Stomach (tissue), 9 donors: ENCODE results near the gene FBXL19. TPM values are rescaled to one million over a fixed set of nuclear protein-coding genes. Genes with fewer than 3 reads are reported as not detected.

Experiments used
- DNase-seq, 2 donors: peaks; one replicate each; pipeline versions ENCODE4 v3.0.0 to v3.0.0-alpha.2; 2013 to 2019
- H3K27ac ChIP-seq, 5 donors: fragments of 200-600 bp in 4 of 5; sonication (generic) in 4 of 5; one replicate each; pipeline ENCODE4 v1.5.1; 2013 to 2019; ENCODE audit warnings: mild to moderate bottlenecking in 1 of 5, moderate library complexity in 1 of 5
- H3K27me3 ChIP-seq, 3 donors: fragments of 200-600 bp; sonication (generic); one replicate each; pipeline ENCODE4 v1.5.1; 2017 to 2019; ENCODE audit warnings: mixed run types in 1 of 3
- H3K36me3 ChIP-seq, 4 donors: fragments of 200-600 bp; sonication (generic); 1 replicate in 3 of 4; 2 replicates in 1 of 4; pipeline ENCODE4 v1.5.1; 2016 to 2019
- H3K4me1 ChIP-seq, 4 donors: fragments of 200-600 bp; sonication (generic); one replicate each; pipeline ENCODE4 v1.5.1; 2016 to 2019
- H3K4me3 ChIP-seq, 4 donors: fragments of 200-600 bp; sonication (generic) in 3 of 4; one replicate each; pipeline ENCODE4 v1.5.1; 2016 to 2019; ENCODE audit warnings: mild to moderate bottlenecking in 1 of 4
- H3K9me3 ChIP-seq, 4 donors: fragments of 200-600 bp; sonication (generic); one replicate each; pipeline ENCODE4 v1.5.1; 2016 to 2019
- EP300 ChIP-seq: sonication (generic); formaldehyde crosslinking; IDR thresholded peaks from one replicate; pipeline ENCODE4 v1.6.1; 2017; ENCODE audit warnings: antibody characterized with exemption
- POLR2A ChIP-seq, 4 donors: fragments of 450-650 bp; IDR thresholded peaks; one replicate each; pipeline ENCODE4 v1.6.1; 2016; ENCODE audit warnings: antibody characterized with exemption in 4 of 4, control low read depth in 2 of 4, mild to moderate bottlenecking in 1 of 4, moderate library complexity in 1 of 4
- POLR2AphosphoS5 ChIP-seq, 3 donors: sonication (generic); formaldehyde crosslinking; IDR thresholded peaks; one replicate each; pipeline ENCODE4 v1.6.1; 2016; ENCODE audit warnings: antibody characterized with exemption in 3 of 3
- WGBS, 5 donors: extraction: QIAGEN DNeasy Blood & Tissue Kit in 3 of 5; methylation state at CpG; one replicate each; pipeline versions ENCODE4 v1.1.5 to v1.1.7; 2013 to 2018; 5-methylcytosine and 5-hydroxymethylcytosine counted together
- intact Hi-C: fragments of 100-400 bp; cut with DNase I; formaldehyde crosslinking; loops from one replicate; pipeline ENCODE4 v1.15.1; 2023; ENCODE audit warnings: low total_unique reads
- polyA plus RNA-seq, 3 donors: library from polyadenylated mRNA; stranded (reverse); fragments of 200-250 nt; gene quantifications; one replicate each; pipeline ENCODE4 v1.2.3, GENCODE V29; 2013
- total RNA-seq, 5 donors: library from RNA; depleted of rRNA; stranded (reverse); fragments of >200 nt; gene quantifications; one replicate each; pipeline versions ENCODE4 v1.1.0 to v1.2.3, GENCODE V29; 2014 to 2016
- TF ChIP-seq, protein P1 (sequence below), 7 experiments: fragments of 450-650 bp in 4 of 7; fragments of 200-600 bp in 3 of 7; sonication (generic) in 3 of 7; IDR thresholded peaks; one replicate each; pipeline ENCODE4 v1.5.1; 2016 to 2019; ENCODE audit warnings: antibody characterized with exemption in 7 of 7, control low read depth in 2 of 7, mild to moderate bottlenecking in 1 of 7
- donor health status: healthy with polysubstance abuse.
- donor health status: Bipolar disorder and iron deficiency.
- donor health status: healthy.

Gene FBXL19
- total and polyA plus RNA-seq, 8 donors: 5.8 to 252 (median 9.5) TPM

DNA sequence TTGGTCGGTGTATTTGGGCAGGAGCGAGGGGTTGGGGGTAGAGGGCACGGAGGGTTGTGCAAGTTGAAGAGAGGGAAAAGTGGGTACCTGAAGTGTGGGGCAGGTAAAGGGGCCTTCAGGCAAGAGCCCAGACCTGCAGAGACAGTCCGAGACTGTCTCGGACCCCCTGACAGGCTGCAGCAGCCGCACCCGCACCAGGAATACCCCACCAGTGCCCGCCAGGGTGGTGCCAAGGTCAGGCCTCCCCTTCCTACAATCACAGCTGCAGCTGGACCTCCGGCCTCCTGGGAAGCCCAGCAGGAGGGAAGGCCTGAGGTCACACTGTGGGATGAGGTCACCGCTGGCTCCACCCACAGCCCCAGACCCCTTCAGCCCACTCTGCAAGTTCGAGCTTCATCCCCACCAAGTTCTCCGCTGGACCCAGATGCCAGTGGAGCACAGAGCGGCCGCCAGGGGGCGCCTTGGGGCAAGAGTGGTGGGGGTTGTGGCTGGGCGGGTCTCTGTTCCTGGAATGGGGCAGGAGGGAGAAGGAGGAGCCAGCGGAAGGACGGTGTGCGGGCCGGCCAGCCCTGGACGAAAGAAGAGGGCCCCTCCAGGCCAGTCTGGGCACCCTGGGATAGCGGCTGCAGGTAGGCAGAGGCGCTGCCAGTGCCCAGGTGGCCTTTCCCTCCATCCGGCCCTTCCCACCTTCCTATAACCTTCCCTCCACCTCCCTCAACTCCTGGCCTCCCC lies 61.5 kb downstream of the FBXL19 start, which contains the start of gene HSD3B7:
TSS of gene HSD3B7 (plus strand) at position 539 of the 732 bp plus-strand sequence. CDS start 452 bp downstream, outside the sequence.
- H3K27me3 ChIP-seq: no peaks in the 10 kb centered on the region
- intact Hi-C loops: loop anchor here (5.0 kb wide), 1 partner anchor 457 kb away; the partner anchor contains the start of gene ZNF843
- H3K4me3 ChIP-seq: peak within 1 kb of the TSS; percentile 47 to 52 (median 48)
- TF ChIP-seq EP300: no peak
- TF ChIP-seq POLR2A (IDR thresholded peaks at IDR 0.05): no peak
- TF ChIP-seq, protein P1, sequence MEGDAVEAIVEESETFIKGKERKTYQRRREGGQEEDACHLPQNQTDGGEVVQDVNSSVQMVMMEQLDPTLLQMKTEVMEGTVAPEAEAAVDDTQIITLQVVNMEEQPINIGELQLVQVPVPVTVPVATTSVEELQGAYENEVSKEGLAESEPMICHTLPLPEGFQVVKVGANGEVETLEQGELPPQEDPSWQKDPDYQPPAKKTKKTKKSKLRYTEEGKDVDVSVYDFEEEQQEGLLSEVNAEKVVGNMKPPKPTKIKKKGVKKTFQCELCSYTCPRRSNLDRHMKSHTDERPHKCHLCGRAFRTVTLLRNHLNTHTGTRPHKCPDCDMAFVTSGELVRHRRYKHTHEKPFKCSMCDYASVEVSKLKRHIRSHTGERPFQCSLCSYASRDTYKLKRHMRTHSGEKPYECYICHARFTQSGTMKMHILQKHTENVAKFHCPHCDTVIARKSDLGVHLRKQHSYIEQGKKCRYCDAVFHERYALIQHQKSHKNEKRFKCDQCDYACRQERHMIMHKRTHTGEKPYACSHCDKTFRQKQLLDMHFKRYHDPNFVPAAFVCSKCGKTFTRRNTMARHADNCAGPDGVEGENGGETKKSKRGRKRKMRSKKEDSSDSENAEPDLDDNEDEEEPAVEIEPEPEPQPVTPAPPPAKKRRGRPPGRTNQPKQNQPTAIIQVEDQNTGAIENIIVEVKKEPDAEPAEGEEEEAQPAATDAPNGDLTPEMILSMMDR (IDR thresholded peaks at IDR 0.05): peak in 5 of 7 experiments; percentile 87 to 96 (median 94)
- TF ChIP-seq POLR2AphosphoS5 (IDR thresholded peaks at IDR 0.05): peak in 1 of 3 donors; percentile 63
- no peaks in the 10 kb centered on the region for H3K9me3 ChIP-seq
- H3K4me1 ChIP-seq: peaks cover 10 to 16% (median 13%) of the 10 kb centered on the region in 4 donors
- peak; percentile 91 to 94 for DNase-seq
- peak within 1 kb of the TSS; percentile 62 to 80 (median 78) for H3K27ac ChIP-seq
- 25 to 30% (median 26%) methylated on average over 20 to 24 of the region's 24 CpGs for WGBS, 5 donors
- peaks cover 34 to 68% (median 61%) of the 10 kb centered on the region in 4 donors for H3K36me3 ChIP-seq

DNA sequence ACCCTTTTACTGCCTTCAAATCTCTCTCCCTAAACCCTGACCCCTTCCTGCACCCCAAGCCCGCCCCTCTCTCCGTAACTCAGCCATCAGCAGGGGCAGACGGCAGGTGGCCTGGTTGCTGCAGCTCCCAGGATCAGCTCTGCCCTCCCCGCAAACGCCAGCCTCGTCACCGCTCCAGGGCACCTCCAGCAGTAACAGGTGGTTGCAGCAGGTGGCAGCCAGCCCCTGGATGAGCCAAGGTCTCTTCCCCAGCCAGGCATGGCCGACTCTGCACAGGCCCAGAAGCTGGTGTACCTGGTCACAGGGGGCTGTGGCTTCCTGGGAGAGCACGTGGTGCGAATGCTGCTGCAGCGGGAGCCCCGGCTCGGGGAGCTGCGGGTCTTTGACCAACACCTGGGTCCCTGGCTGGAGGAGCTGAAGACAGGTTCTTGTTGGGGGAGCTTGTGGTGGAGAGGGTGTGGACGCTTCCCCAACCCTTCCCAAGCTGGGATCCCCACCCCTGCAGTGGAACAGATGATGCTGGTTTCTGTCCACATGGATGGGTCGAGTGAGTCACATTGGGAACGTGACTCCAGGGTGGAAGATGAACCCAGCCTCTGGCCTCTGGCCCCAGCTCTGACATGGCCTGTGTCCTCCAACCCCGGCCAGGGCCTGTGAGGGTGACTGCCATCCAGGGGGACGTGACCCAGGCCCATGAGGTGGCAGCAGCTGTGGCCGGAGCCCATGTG lies 62.2 kb downstream of the FBXL19 start:
- H3K27me3 ChIP-seq: no peaks in the 10 kb centered on the region
- DNase-seq: peak; percentile 81 to 91
- H3K9me3 ChIP-seq: no peaks in the 10 kb centered on the region
- intact Hi-C loops: no loop called here
- WGBS, 5 donors: 37 to 55% (median 41%) methylated on average over 10 to 20 of the region's 20 CpGs
- H3K4me3 ChIP-seq: peak overlapping the region; percentile 47 to 52 (median 48)
- TF ChIP-seq POLR2AphosphoS5 (IDR thresholded peaks at IDR 0.05) (no peak), POLR2A (IDR thresholded peaks at IDR 0.05) (no peak)
- TF ChIP-seq, protein P1 (IDR thresholded peaks at IDR 0.05): peak in 1 of 7 experiments; percentile 32
- H3K4me1 ChIP-seq: peaks cover 10 to 16% (median 13%) of the 10 kb centered on the region in 4 donors
- peak overlapping the region; percentile 62 to 80 (median 78) for H3K27ac ChIP-seq
- H3K36me3 ChIP-seq: peaks cover 27 to 61% (median 54%) of the 10 kb centered on the region in 4 donors

DNA sequence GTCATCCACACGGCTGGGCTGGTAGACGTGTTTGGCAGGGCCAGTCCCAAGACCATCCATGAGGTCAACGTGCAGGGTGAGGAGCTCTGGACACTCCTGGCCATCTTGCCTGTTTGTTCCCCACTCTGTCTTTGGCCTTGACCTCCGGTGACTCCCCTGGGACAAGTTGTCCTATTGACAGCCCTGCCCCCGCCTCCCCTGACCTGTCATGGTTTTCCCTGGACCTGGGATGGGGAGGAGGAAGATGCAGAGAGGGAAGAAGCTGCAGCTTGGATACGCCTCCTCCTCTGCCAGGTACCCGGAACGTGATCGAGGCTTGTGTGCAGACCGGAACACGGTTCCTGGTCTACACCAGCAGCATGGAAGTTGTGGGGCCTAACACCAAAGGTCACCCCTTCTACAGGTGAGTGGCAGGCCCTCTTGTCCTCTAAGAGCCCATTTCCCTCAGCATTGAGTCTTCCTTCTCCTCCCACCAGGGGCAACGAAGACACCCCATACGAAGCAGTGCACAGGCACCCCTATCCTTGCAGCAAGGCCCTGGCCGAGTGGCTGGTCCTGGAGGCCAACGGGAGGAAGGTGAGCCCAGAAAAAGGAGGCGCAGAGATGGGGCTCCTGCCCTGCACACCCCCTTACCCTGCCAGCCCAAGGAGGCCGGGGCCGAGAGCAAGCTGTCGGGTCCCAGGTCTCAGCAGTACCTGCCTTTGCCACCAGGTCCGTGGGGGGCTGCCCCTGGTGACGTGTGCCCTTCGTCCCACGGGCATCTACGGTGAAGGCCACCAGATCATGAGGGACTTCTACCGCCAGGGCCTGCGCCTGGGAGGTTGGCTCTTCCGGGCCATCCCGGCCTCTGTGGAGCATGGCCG lies 63.0 kb downstream of the FBXL19 start:
- Histone ChIP-seq H3K4me1 (peaks cover 10 to 16% (median 13%) of the 10 kb centered on the region in 4 donors), H3K4me3 (peak overlapping the region in 1 of 4 donors; percentile 52), H3K27ac (peak overlapping the region in 2 of 5 donors; percentile 69 to 78), H3K27me3 (no peaks in the 10 kb centered on the region), H3K9me3 (no peaks in the 10 kb centered on the region), H3K36me3 (peaks cover 19 to 53% (median 46%) of the 10 kb centered on the region in 4 donors)
- TF ChIP-seq EP300: no peak
- TF ChIP-seq POLR2AphosphoS5 (IDR thresholded peaks at IDR 0.05): no peak
- TF ChIP-seq POLR2A (IDR thresholded peaks at IDR 0.05): no peak
- TF ChIP-seq, protein P1 (IDR thresholded peaks at IDR 0.05): no peak
- WGBS, 5 donors: 92 to 95% (median 93%) methylated on average over 18 to 29 of the region's 29 CpGs
- DNase-seq: no peak
- intact Hi-C loops: no loop called here
